Bronchial epithelial cell (primary cell): ENCODE data around the gene SPON2. TPM values are rescaled to one million over a fixed set of nuclear protein-coding genes. Genes with fewer than 3 reads are reported as not detected.
"Not testable (repeated sequence)": the region's sequence is repeated elsewhere in the genome, so short reads cannot be mapped to it uniquely, and the experiment has no call there.

Experiments used
- DNase-seq: peaks from one replicate; pipeline ENCODE4 v3.0.0-alpha.2; 2010; ENCODE audit warnings: low read depth
- FAIRE-seq: peaks from 2 replicates; lab custom pipeline; 2011; peaks lifted over from hg19 to GRCh38; lab: Jason Lieb, UNC
- H3K27me3 ChIP-seq: 2 replicates; pipeline ENCODE4 v1.5.1; 2011; ENCODE audit warnings: low read length; ENCODE audit not compliant: control insufficient read depth, insufficient read depth
- H3K36me3 ChIP-seq: 2 replicates; pipeline ENCODE4 v1.5.1; 2011; ENCODE audit warnings: low read length; ENCODE audit not compliant: control insufficient read depth, insufficient read depth
- H3K4me3 ChIP-seq: 2 replicates; pipeline ENCODE4 v1.5.1; 2011; ENCODE audit warnings: mild to moderate bottlenecking, low read depth, low read length, control low read depth
- CTCF ChIP-seq: IDR thresholded peaks from 2 replicates; pipeline ENCODE4 v1.5.1; 2011; ENCODE audit warnings: mild to moderate bottlenecking, moderate library complexity, low read length, control low read depth, inconsistent platforms; ENCODE audit not compliant: insufficient read depth, severe bottlenecking
- total RNA-seq: library from RNA; depleted of rRNA; stranded (reverse); fragments of >200 nt; gene quantifications from 2 replicates; pipeline ENCODE4 v1.2.1, GENCODE V29; 2014

The SPON2 gene
- total RNA-seq, 1 donor from 2014 or later = 6.3 TPM

DNA sequence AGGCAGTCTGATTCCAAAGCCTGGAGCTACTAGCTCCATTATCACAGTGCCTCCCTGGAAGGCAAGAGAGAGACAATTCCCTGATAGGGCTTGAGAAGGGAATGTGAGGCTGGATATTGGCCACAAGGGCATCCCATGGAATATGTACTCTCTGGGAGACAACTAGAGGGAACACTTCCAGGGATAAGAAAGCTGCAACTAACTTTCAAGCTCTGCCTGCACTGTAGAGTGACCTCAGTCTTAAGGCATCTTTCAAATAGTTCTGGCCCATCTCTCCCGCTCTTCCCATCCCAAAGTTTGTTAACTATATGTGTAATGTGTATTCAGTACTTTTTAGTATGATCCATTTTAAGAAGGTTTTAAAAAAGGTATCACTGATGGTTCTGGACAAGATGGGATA, 45.9 kb downstream of the SPON2 start:
- Histone ChIP-seq H3K4me3 (no peak overlapping the region), H3K36me3 (no peaks in the 10 kb centered on the region), H3K27me3 (peaks cover 1% of the 10 kb centered on the region)
- no peak for DNase-seq
- FAIRE-seq = no peak
- TF ChIP-seq CTCF = no peak

GRCh38 chr4:1125466-1125865, 46.9 kb downstream of the SPON2 start:
- not testable (repeated sequence) for H3K27me3 ChIP-seq, H3K36me3 ChIP-seq, DNase-seq, FAIRE-seq, H3K4me3 ChIP-seq

DNA sequence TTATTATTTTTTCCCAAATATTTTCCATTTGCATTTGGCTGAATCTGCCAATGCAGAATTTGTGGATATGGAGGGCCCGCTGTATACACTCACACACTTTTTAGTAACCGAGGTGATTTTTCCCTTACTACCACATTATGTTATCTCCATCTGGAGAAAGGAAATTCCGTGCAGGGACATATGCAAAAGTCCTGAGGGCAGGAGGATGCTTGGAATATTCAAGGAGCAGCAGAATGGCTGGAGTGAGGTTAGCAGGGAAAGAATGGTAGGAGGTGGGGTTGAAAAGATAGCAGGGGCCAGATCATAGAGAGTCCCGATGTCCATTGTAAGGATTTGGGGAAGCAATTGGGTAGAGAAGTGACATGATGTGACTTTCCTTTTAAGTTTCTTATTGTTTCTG, 47.6 kb downstream of the SPON2 start:
- Histone ChIP-seq H3K4me3 (no peak overlapping the region), H3K36me3 (no peaks in the 10 kb centered on the region), H3K27me3 (peaks cover 1% of the 10 kb centered on the region)
- no peak for TF ChIP-seq CTCF
- DNase-seq = no peak
- FAIRE-seq = no peak

DNA sequence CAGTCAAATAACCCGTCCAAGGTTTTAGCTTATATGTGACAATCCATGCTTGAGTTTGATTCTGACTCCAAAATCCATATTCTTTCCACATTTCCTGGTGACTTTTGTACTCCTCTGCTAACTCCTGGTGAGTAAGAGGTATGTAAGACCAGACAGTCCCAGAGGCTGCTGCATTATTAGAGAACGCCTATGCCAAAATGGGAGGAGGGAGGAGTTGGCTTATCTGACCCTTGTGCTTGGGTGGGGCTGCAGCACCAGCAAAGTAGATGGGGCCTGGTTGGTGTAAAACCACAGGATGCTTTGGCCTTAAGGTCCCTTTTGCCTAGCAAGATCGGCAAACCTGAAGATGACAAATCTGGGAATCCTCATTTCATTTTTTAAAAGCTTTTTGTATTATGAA, 49.9 kb downstream of the SPON2 start:
- no peak overlapping the region for H3K4me3 ChIP-seq
- H3K36me3 ChIP-seq = no peaks in the 10 kb centered on the region
- FAIRE-seq = no peak
- H3K27me3 ChIP-seq = peaks cover 1% of the 10 kb centered on the region
- TF ChIP-seq CTCF = no peak
- no peak for DNase-seq

Other genes with a start within 250 kb of the SPON2 start
- gene GAK, start 240.3 kb downstream of the SPON2 start, total RNA-seq = 52.9 and 77.1 TPM in 2 replicates
- 3.4 and 10.9 TPM in 2 replicates for gene TMEM175, start 240.1 kb downstream of the SPON2 start, total RNA-seq
- 17.9 and 24.8 TPM in 2 replicates for gene DGKQ, start 199.0 kb downstream of the SPON2 start, total RNA-seq
- 2.6 and 4.2 TPM in 2 replicates for gene IDUA, start 185.5 kb downstream of the SPON2 start, total RNA-seq
- under 0.01 and 0.13 TPM in 2 replicates for gene SLC26A1, start 179.2 kb downstream of the SPON2 start, total RNA-seq
- gene FGFRL1, start 161.0 kb downstream of the SPON2 start, total RNA-seq = 14.2 and 14.7 TPM in 2 replicates
- under 0.01 and 0.64 TPM in 2 replicates for gene RNF212, start 59.0 kb downstream of the SPON2 start, total RNA-seq
- gene CTBP1, start 76.5 kb upstream of the SPON2 start, total RNA-seq = 173 and 179 TPM in 2 replicates
- gene MAEA, start 117.3 kb upstream of the SPON2 start, total RNA-seq = 44.8 and 46.1 TPM in 2 replicates
- 6.9 and 8.2 TPM in 2 replicates for gene UVSSA, start 174.6 kb upstream of the SPON2 start, total RNA-seq
- gene NKX1-1, start 233.9 kb upstream of the SPON2 start, total RNA-seq = not detected in 2 replicates